A673 (cell line): ENCODE results near the gene RIN1. TPM values are rescaled to one million over a fixed set of nuclear protein-coding genes. Genes with fewer than 3 reads are reported as not detected.

Experiments
- BruUV-seq: library from RNA; stranded (reverse); fragments of 400-500 nt; replicated peaks from 2 replicates; lab custom pipeline; 2021; lab: Mats Ljungman, UMichigan
- CTCF ChIA-PET: fragments of 300-600 bp; sonication (Branson Sonifier 250); formaldehyde crosslinking; loops from one replicate; lab custom pipeline; 2022; ENCODE audit warnings: antibody characterized with exemption; lab: Charles Lee
- POLR2A ChIA-PET: fragments of 300-600 bp; sonication (Branson Sonifier 250); formaldehyde crosslinking; loops from one replicate; lab custom pipeline; 2022; ENCODE audit warnings: antibody characterized with exemption; ENCODE audit not compliant: low non-redundant PET; lab: Charles Lee
- DNase-seq: peaks from one replicate; pipeline ENCODE4 v3.0.0-alpha.2; 2015; ENCODE audit warnings: low spot score
- H3K27ac ChIP-seq: fragments of 200-600 bp; sonication (generic); 2 replicates; pipeline ENCODE4 v1.5.1; 2016; ENCODE audit warnings: mixed run types, low read depth, mild to moderate bottlenecking, mixed read lengths, antibody characterized with exemption, low read length; ENCODE audit not compliant: poor library complexity, severe bottlenecking
- H3K27me3 ChIP-seq: fragments of 200-600 bp; sonication (generic); replicated peaks from 2 replicates; pipeline ENCODE4 v1.6.1; 2017; ENCODE audit warnings: mixed run types, low read depth, mild to moderate bottlenecking, mixed read lengths, antibody characterized with exemption, low read length; ENCODE audit not compliant: insufficient read depth, poor library complexity
- H3K36me3 ChIP-seq: fragments of 200-600 bp; sonication (generic); 2 replicates; pipeline ENCODE4 v1.6.1; 2016; ENCODE audit warnings: mixed run types, mild to moderate bottlenecking, mixed read lengths, antibody characterized with exemption, low read length; ENCODE audit not compliant: insufficient read depth, poor library complexity, severe bottlenecking
- H3K4me1 ChIP-seq: fragments of 200-600 bp; sonication (generic); 2 replicates; pipeline ENCODE4 v1.6.1; 2017; ENCODE audit warnings: mixed run types, mild to moderate bottlenecking, mixed read lengths, antibody characterized with exemption, low read length; ENCODE audit not compliant: insufficient read depth, poor library complexity, severe bottlenecking
- H3K4me3 ChIP-seq: fragments of 200-600 bp; sonication (generic); 2 replicates; pipeline ENCODE4 v1.5.1; 2016; ENCODE audit warnings: low read depth, mixed run types, mild to moderate bottlenecking, mixed read lengths, low read length; ENCODE audit not compliant: poor library complexity, severe bottlenecking
- H3K9me3 ChIP-seq: fragments of 200-600 bp; sonication (generic); 2 replicates; pipeline ENCODE4 v1.6.1; 2016; ENCODE audit warnings: mixed run types, low read depth, mild to moderate bottlenecking, mixed read lengths, antibody characterized with exemption, low read length; ENCODE audit not compliant: poor library complexity, severe bottlenecking
- CTCF ChIP-seq: fragments of 300-800, 200-600 bp; sonication (generic); conservative IDR thresholded peaks from 2 replicates; pipeline ENCODE4 v1.5.1; 2017; ENCODE audit warnings: low read depth, mild to moderate bottlenecking, antibody characterized with exemption, low read length, moderate library complexity, mixed read lengths
- EZH2 ChIP-seq: fragments of 200-600 bp; sonication (generic); IDR thresholded peaks from 2 replicates; pipeline ENCODE4 v1.6.1; 2017; ENCODE audit warnings: borderline replicate concordance, low read depth, mild to moderate bottlenecking, mixed read lengths, antibody characterized with exemption, low read length; ENCODE audit not compliant: poor library complexity, severe bottlenecking
- intact Hi-C: fragments of 100-400 bp; cut with micrococcal nuclease; formaldehyde crosslinking; loops from one replicate; pipeline ENCODE4 v1.10.0; 2022; ENCODE audit not compliant: unreplicated experiment
- total RNA-seq: library from RNA; stranded (reverse); gene quantifications from 2 replicates; pipeline ENCODE4 v1.2.3, GENCODE V29; 2021

Gene RIN1
- total RNA-seq, 1 experiment from 2014 or later = 4.9 TPM

DNA sequence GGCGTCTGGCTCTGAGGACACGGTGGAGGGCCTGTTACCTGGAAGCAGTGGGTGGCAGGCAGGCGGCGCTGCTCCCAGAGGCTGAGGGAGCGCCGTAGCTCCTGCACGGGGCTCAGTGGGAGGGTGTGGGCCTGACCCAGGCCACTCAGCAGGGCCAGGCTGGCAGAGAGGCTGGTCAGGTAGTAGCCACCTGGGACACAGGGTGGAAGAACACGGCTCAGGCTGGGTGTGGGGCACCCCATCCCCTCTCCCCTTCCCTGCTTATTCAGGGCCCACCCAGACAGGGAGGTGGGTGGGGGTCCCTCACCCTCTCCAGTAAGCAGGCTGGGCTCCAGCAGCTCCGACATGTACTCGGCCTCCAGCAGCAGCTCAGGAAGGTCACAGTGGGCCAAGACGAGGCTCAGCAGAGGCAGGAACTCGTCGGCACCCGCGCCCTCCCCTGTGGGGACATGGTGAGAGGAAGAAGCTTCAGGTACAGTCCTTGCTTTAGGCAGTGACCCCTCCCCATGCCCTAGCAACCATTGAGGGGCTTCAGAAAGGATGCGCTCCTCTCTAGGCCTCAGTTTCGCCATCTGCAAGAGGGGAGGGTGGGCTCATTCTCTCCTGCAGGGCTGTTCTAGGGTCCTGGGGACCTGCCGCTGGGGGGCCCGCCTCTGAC, 2.9 kb downstream of the RIN1 start:
- H3K27ac ChIP-seq = peak overlapping the region; percentile 25
- no peak overlapping the region for H3K4me3 ChIP-seq
- H3K4me1 ChIP-seq = peaks cover 29% of the 10 kb centered on the region
- intact Hi-C loops = no loop called here
- TF ChIP-seq CTCF = no peak
- TF ChIP-seq EZH2 = no peak
- CTCF ChIA-PET = no interaction called here
- no peaks in the 10 kb centered on the region for H3K9me3 ChIP-seq
- H3K36me3 ChIP-seq = peaks cover 7% of the 10 kb centered on the region
- no TSS peak for BruUV-seq
- DNase-seq = no peak
- no peaks in the 10 kb centered on the region for H3K27me3 ChIP-seq
- POLR2A ChIA-PET = no interaction called here

DNA sequence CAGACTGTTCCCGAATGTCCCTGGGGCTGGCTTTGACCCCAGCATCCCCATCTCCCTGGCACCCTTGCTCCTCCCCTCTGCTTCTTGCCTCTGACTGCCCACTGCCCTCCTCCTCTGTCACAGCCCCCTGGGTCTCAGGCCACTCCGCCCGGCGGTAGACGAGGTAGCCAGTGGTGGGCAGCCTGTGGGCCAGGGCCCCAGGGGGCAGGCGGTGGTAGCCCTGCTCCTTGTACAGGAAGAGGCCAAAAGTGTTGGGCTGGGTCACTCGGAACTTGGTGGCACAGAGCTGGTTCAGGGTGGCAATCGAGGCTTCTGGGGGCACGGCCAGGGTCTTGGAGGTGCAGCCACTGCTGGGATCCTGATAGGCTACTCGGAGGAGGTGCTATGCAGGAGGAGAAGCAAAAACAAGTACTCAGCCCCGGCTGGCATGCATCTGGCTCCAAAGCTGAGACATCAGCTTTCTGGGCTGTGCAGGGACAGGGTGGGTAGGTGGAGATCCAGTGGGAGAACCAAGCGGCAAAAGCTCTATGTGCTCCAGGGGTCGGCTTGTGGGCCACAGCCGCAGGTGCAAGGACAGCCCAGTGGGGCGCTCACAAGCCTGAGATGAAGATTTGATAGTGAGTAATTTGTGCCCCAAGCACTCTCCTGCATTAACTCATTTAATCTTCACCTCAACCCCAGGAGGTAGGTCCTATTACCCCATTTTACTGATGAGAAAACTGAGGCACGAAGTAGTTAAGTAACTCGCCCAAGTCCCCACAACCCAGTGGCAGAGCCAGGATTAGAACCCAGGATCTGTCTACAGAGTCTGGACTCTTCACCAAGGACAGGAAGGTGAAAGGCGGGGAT, 3.6 kb downstream of the RIN1 start:
- intact Hi-C loops = no loop called here
- Histone ChIP-seq H3K27ac (no peak overlapping the region), H3K4me1 (peaks cover 35% of the 10 kb centered on the region), H3K4me3 (no peak overlapping the region), H3K27me3 (no peaks in the 10 kb centered on the region), H3K36me3 (peaks cover 6% of the 10 kb centered on the region), H3K9me3 (no peaks in the 10 kb centered on the region)
- ChIA-PET CTCF (no interaction called here), POLR2A (no interaction called here)
- TF ChIP-seq CTCF (no peak), EZH2 (no peak)
- no peak for DNase-seq
- BruUV-seq = no TSS peak

- H3K4me1 ChIP-seq = peaks cover 35% of the 10 kb centered on the region
- no TSS peak for BruUV-seq
These were observed 4.5 kb downstream of the RIN1 start for GRCh38 chr11:66331542-66332370.

More at GRCh38 chr11:66331542-66332370, 4.5 kb downstream of the RIN1 start:
- Histone ChIP-seq H3K9me3 (no peaks in the 10 kb centered on the region), H3K4me3 (no peak overlapping the region), H3K27ac (no peak overlapping the region), H3K27me3 (no peaks in the 10 kb centered on the region), H3K36me3 (no peaks in the 10 kb centered on the region)
- no peak for TF ChIP-seq EZH2
- no peak for TF ChIP-seq CTCF
- ChIA-PET CTCF (no interaction called here), POLR2A (no interaction called here)
- DNase-seq = no peak
- intact Hi-C loops = no loop called here
